ENCODE measurements around the gene KCNH8.

KCNH8 gene

DNA sequence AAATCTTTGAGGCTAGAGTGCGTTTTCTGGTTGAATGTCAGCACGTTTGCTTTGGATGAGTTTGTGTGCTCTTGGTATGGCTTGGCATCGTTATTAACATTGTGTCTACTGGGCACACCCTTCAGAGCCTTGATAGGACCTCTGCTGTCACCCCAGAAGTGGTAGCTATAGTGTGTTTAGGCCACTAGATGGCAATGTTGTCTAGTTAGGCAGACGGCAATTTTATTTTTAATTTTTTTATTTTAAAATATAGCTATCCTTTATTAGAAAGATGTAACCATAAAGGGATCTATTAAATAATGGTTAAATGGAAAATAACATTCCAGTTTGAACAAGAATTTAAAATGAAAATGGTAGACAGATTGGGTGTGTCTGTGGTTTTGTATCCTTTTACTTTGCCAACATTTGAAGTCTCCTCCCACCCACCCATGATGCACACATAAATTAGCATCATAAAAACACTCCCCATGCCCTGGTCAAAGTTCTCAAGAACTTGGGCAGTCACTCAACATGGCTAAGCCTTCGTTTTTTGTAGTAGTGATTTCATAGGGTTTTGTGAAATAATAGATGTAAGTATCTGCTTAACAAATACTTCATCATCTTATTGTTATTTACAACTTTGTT is 200.7 kb downstream of the KCNH8 start:
- no peak overlapping the region for H2BK12ac ChIP-seq (ENCODE audit: low read length)
- H2BK5ac ChIP-seq (ENCODE audit: low read length): no peak overlapping the region
- no peaks in the 10 kb centered on the region for H3K4me1 ChIP-seq (ENCODE audit: control insufficient read depth in 2 of 2, insufficient read depth in 1 of 2, low read depth in 1 of 2, low read length in 2 of 2)
- no peaks in the 10 kb centered on the region for H3K79me1 ChIP-seq (ENCODE audit: low read depth, low read length)
- H3K9me3 ChIP-seq (replicated peaks in 1 of 2; ENCODE audit: control insufficient read depth in 2 of 2, insufficient read depth in 1 of 2, low read depth in 1 of 2, low read length in 2 of 2): no peaks in the 10 kb centered on the region
- no peak overlapping the region for H3K23ac ChIP-seq (ENCODE audit: low read depth, low read length, poor library complexity)
- no peak overlapping the region for H3K4me2 ChIP-seq (ENCODE audit: insufficient read depth, low read length, poor library complexity, severe bottlenecking)
- no peak overlapping the region for H2BK15ac ChIP-seq (ENCODE audit: low read length)
- no CpG with 5 or more reads among the region's 5 CpGs for WGBS, 2 donors (ENCODE audit: extremely low coverage in 2 of 2, insufficient read length in 2 of 2, insufficient replicate concordance in 1 of 2)
- no peak for DNase-seq (ENCODE audit: low spot score)
- no peak overlapping the region for H2AFZ ChIP-seq (ENCODE audit: low read length)
- H2BK120ac ChIP-seq (ENCODE audit: low read depth, low read length): no peak overlapping the region
- H4K91ac ChIP-seq (ENCODE audit: low read depth, low read length, poor library complexity): no peak overlapping the region
- no peak overlapping the region for H4K8ac ChIP-seq (ENCODE audit: low read depth, low read length)
- H3K18ac ChIP-seq (ENCODE audit: low read length): no peak overlapping the region
- H3K27ac ChIP-seq (replicated peaks; ENCODE audit: low read length): no peak overlapping the region
- H3K14ac ChIP-seq (ENCODE audit: low read length): no peak overlapping the region
- H3K36me3 ChIP-seq (replicated peaks in 1 of 2; ENCODE audit: control insufficient read depth in 2 of 2, insufficient read depth in 2 of 2, low read length in 2 of 2): no peaks in the 10 kb centered on the region
- no peak overlapping the region for H3K9ac ChIP-seq (ENCODE audit: low read depth, low read length, poor library complexity)
- no peaks in the 10 kb centered on the region for H3K27me3 ChIP-seq (ENCODE audit: control insufficient read depth in 3 of 3, insufficient read depth in 3 of 3, low read depth in 1 of 3, low read length in 3 of 3)
- no peak overlapping the region for H3K4ac ChIP-seq (ENCODE audit: low read length)
- H2AK5ac ChIP-seq (ENCODE audit: low read depth, low read length): no peak overlapping the region
- H3K4me3 ChIP-seq (ENCODE audit: low read length in 2 of 2): no peak overlapping the region

DNA sequence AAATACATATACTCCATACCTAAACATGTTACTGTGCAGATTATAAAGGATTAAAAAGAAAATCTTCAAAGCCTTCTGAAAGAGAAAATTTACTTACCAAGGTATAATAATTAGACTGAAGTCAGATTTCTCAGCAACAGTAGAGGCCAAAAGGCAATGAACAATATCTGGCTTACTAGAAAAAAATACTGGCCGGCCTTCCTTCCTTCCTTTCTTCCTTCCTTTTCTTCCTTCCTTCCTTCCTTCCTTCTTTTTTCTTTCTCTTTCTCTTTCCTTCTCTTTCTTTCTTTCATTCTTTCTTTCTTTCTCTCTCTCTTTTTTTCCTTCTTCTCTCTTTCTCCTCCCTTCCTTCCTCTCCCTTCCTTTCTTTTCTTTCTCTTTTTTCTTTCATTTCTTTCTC is 209.6 kb downstream of the KCNH8 start:
- H3K79me1 ChIP-seq (ENCODE audit: low read depth, low read length): no peaks in the 10 kb centered on the region

DNA sequence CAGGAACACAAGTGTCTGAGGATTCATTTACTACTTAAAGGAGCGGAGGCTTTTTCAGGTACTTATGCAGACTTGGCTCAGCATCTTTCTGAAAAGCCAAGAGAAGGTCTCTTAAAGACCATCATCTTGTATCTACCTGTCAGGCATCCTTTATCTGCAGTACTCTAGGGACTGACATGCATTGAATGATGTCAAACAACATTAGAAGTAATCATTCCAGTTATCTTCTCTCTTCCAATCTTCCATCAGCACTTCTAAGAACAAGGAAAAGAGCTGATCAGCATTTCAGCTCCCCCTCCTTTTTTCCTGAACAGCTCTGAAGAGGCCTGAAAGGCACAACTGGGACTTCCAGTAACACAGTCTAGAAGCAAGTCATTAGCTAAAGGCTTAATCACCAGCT is 214.8 kb downstream of the KCNH8 start:
- Histone ChIP-seq H3K4me1 (ENCODE audit: control insufficient read depth in 2 of 2, insufficient read depth in 1 of 2, low read depth in 1 of 2, low read length in 2 of 2) (no peaks in the 10 kb centered on the region), H2BK5ac (ENCODE audit: low read length) (no peak overlapping the region), H2BK15ac (ENCODE audit: low read length) (no peak overlapping the region), H2AFZ (ENCODE audit: low read length) (no peak overlapping the region), H3K9ac (ENCODE audit: low read depth, low read length, poor library complexity) (no peak overlapping the region), H4K91ac (ENCODE audit: low read depth, low read length, poor library complexity) (no peak overlapping the region), H3K27me3 (ENCODE audit: control insufficient read depth in 3 of 3, insufficient read depth in 3 of 3, low read depth in 1 of 3, low read length in 3 of 3) (no peaks in the 10 kb centered on the region), H3K27ac (replicated peaks; ENCODE audit: low read length) (no peak overlapping the region), H2AK5ac (ENCODE audit: low read depth, low read length) (no peak overlapping the region), H3K79me1 (ENCODE audit: low read depth, low read length) (no peaks in the 10 kb centered on the region), H3K36me3 (replicated peaks in 1 of 2; ENCODE audit: control insufficient read depth in 2 of 2, insufficient read depth in 2 of 2, low read length in 2 of 2) (no peaks in the 10 kb centered on the region), H3K9me3 (replicated peaks in 1 of 2; ENCODE audit: control insufficient read depth in 2 of 2, insufficient read depth in 1 of 2, low read depth in 1 of 2, low read length in 2 of 2) (no peaks in the 10 kb centered on the region), H3K23ac (ENCODE audit: low read depth, low read length, poor library complexity) (no peak overlapping the region), H3K4me3 (ENCODE audit: low read length in 2 of 2) (no peak overlapping the region), H3K4me2 (ENCODE audit: insufficient read depth, low read length, poor library complexity, severe bottlenecking) (no peak overlapping the region), H3K4ac (ENCODE audit: low read length) (no peak overlapping the region), H3K18ac (ENCODE audit: low read length) (no peak overlapping the region), H4K8ac (ENCODE audit: low read depth, low read length) (no peak overlapping the region), H3K14ac (ENCODE audit: low read length) (no peak overlapping the region), H2BK120ac (ENCODE audit: low read depth, low read length) (no peak overlapping the region), H2BK12ac (ENCODE audit: low read length) (no peak overlapping the region)
- no peak for DNase-seq (ENCODE audit: low spot score)
- WGBS, 2 donors (ENCODE audit: extremely low coverage in 2 of 2, insufficient read length in 2 of 2, insufficient replicate concordance in 1 of 2): no CpG with 5 or more reads among the region's 1 CpG

More for the DNA sequence above, 209.6 kb downstream of the KCNH8 start:
- Histone ChIP-seq H3K14ac (ENCODE audit: low read length) (no peak overlapping the region), H3K4me1 (ENCODE audit: control insufficient read depth in 2 of 2, insufficient read depth in 1 of 2, low read depth in 1 of 2, low read length in 2 of 2) (no peaks in the 10 kb centered on the region), H3K9me3 (replicated peaks in 1 of 2; ENCODE audit: control insufficient read depth in 2 of 2, insufficient read depth in 1 of 2, low read depth in 1 of 2, low read length in 2 of 2) (no peaks in the 10 kb centered on the region), H4K8ac (ENCODE audit: low read depth, low read length) (no peak overlapping the region), H2BK15ac (ENCODE audit: low read length) (no peak overlapping the region), H3K4ac (ENCODE audit: low read length) (no peak overlapping the region), H3K36me3 (replicated peaks in 1 of 2; ENCODE audit: control insufficient read depth in 2 of 2, insufficient read depth in 2 of 2, low read length in 2 of 2) (no peaks in the 10 kb centered on the region), H3K27ac (replicated peaks; ENCODE audit: low read length) (no peak overlapping the region), H2BK12ac (ENCODE audit: low read length) (no peak overlapping the region), H2AFZ (ENCODE audit: low read length) (no peak overlapping the region), H3K4me2 (ENCODE audit: insufficient read depth, low read length, poor library complexity, severe bottlenecking) (no peak overlapping the region), H2AK5ac (ENCODE audit: low read depth, low read length) (no peak overlapping the region), H4K91ac (ENCODE audit: low read depth, low read length, poor library complexity) (no peak overlapping the region), H2BK5ac (ENCODE audit: low read length) (no peak overlapping the region), H3K23ac (ENCODE audit: low read depth, low read length, poor library complexity) (no peak overlapping the region), H3K9ac (ENCODE audit: low read depth, low read length, poor library complexity) (no peak overlapping the region), H3K18ac (ENCODE audit: low read length) (no peak overlapping the region), H3K27me3 (ENCODE audit: control insufficient read depth in 3 of 3, insufficient read depth in 3 of 3, low read depth in 1 of 3, low read length in 3 of 3) (no peaks in the 10 kb centered on the region), H2BK120ac (ENCODE audit: low read depth, low read length) (no peak overlapping the region), H3K4me3 (ENCODE audit: low read length in 2 of 2) (no peak overlapping the region)
- WGBS, 2 donors (ENCODE audit: extremely low coverage in 2 of 2, insufficient read length in 2 of 2, insufficient replicate concordance in 1 of 2): no CpG with 5 or more reads among the region's 1 CpG
- no peak for DNase-seq (ENCODE audit: low spot score)

DNA sequence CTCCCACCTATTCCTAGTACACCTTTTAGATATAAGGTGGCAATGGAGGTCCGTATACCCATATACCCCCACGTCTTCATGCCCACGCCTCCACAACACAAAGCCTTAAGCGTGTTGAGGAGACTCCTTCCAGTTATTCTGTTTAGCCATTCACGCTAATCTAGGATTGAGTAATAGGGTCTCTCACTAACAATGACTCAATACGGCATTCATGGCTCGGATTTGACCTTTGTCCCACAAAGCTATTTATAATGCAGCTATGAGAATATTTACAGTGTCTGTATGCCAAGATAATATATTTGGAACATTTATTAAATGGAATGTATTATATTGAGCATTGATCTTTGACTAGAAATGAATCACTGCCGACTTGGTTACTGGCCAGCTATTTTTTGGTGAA is 215.8 kb downstream of the KCNH8 start:
- Histone ChIP-seq H3K14ac (ENCODE audit: low read length) (no peak overlapping the region), H2AFZ (ENCODE audit: low read length) (no peak overlapping the region), H3K9me3 (replicated peaks in 1 of 2; ENCODE audit: control insufficient read depth in 2 of 2, insufficient read depth in 1 of 2, low read depth in 1 of 2, low read length in 2 of 2) (no peaks in the 10 kb centered on the region), H3K27ac (replicated peaks; ENCODE audit: low read length) (no peak overlapping the region), H4K8ac (ENCODE audit: low read depth, low read length) (no peak overlapping the region), H2BK120ac (ENCODE audit: low read depth, low read length) (no peak overlapping the region), H2BK5ac (ENCODE audit: low read length) (no peak overlapping the region), H3K27me3 (ENCODE audit: control insufficient read depth in 3 of 3, insufficient read depth in 3 of 3, low read depth in 1 of 3, low read length in 3 of 3) (no peaks in the 10 kb centered on the region), H3K18ac (ENCODE audit: low read length) (no peak overlapping the region), H3K4ac (ENCODE audit: low read length) (no peak overlapping the region), H3K9ac (ENCODE audit: low read depth, low read length, poor library complexity) (no peak overlapping the region), H2BK12ac (ENCODE audit: low read length) (no peak overlapping the region), H3K4me2 (ENCODE audit: insufficient read depth, low read length, poor library complexity, severe bottlenecking) (no peak overlapping the region), H2BK15ac (ENCODE audit: low read length) (no peak overlapping the region), H4K91ac (ENCODE audit: low read depth, low read length, poor library complexity) (no peak overlapping the region), H3K23ac (ENCODE audit: low read depth, low read length, poor library complexity) (no peak overlapping the region), H3K36me3 (replicated peaks in 1 of 2; ENCODE audit: control insufficient read depth in 2 of 2, insufficient read depth in 2 of 2, low read length in 2 of 2) (no peaks in the 10 kb centered on the region), H3K4me3 (ENCODE audit: low read length in 2 of 2) (peak overlapping the region in 1 of 2 donors; percentile 55), H3K79me1 (ENCODE audit: low read depth, low read length) (no peaks in the 10 kb centered on the region), H3K4me1 (ENCODE audit: control insufficient read depth in 2 of 2, insufficient read depth in 1 of 2, low read depth in 1 of 2, low read length in 2 of 2) (no peaks in the 10 kb centered on the region), H2AK5ac (ENCODE audit: low read depth, low read length) (no peak overlapping the region)
- DNase-seq (ENCODE audit: low spot score): no peak
- WGBS, 2 donors (ENCODE audit: extremely low coverage in 2 of 2, insufficient read length in 2 of 2, insufficient replicate concordance in 1 of 2): no CpG with 5 or more reads among the region's 8 CpGs
